ENCODE measurements around the gene SAMD11.
"Not testable (repeated sequence)": the region's sequence is repeated elsewhere in the genome, so short reads cannot be mapped to it uniquely, and the experiment has no call there.

Gene SAMD11

GRCh38 chr1:978835-979743 lies 55.4 kb downstream of the SAMD11 start:
- no peak for DNase-seq

GRCh38 chr1:979744-980072 lies 56.0 kb downstream of the SAMD11 start:
- no peak for DNase-seq

- no peak for DNase-seq
Measured at GRCh38 chr1:980137-980571, 56.4 kb downstream of the SAMD11 start.

- no peak for DNase-seq
Measured at GRCh38 chr1:980602-981395, 57.1 kb downstream of the SAMD11 start.

GRCh38 chr1:981491-981954 lies 57.8 kb downstream of the SAMD11 start:
- no peak for DNase-seq

GRCh38 chr1:981955-982558 lies 58.3 kb downstream of the SAMD11 start, which contains the start of gene PERM1:
Gene PERM1 (minus strand): TSS chr1:982093. CDS start chr1:981029, 1,064 bp downstream.
- DNase-seq: no peak

GRCh38 chr1:982765-983436 lies 59.2 kb downstream of the SAMD11 start:
- DNase-seq: no peak

- DNase-seq: peak; percentile 61
Measured at GRCh38 chr1:983798-984475, 60.2 kb downstream of the SAMD11 start.

- no peak for DNase-seq
Measured at GRCh38 chr1:984476-984814, 60.7 kb downstream of the SAMD11 start.

- DNase-seq: no peak
Measured at GRCh38 chr1:985126-985525, 61.4 kb downstream of the SAMD11 start.

- DNase-seq: not testable (repeated sequence)
Measured at GRCh38 chr1:988061-988460, 64.3 kb downstream of the SAMD11 start.

GRCh38 chr1:991275-991674 lies 67.6 kb downstream of the SAMD11 start:
- DNase-seq: not testable (repeated sequence)

- DNase-seq: no peak
Measured at GRCh38 chr1:991895-992294, 68.2 kb downstream of the SAMD11 start.

GRCh38 chr1:992362-992761 lies 68.6 kb downstream of the SAMD11 start:
- DNase-seq: no peak

- no peak for DNase-seq
Measured at GRCh38 chr1:993379-993995, 69.8 kb downstream of the SAMD11 start.

All from T-helper 9 cell (primary cell).